GM19328 (cell line): Measurements from ENCODE around the gene PAX6.

Experiments used
- ATAC-seq: cut with Tn5 transposase; IDR thresholded peaks from one replicate; pipeline ENCODE4 v1.9.1; 2021; ENCODE audit warnings: mild to moderate bottlenecking, moderate library complexity; ENCODE audit not compliant: unreplicated experiment

Gene PAX6

DNA sequence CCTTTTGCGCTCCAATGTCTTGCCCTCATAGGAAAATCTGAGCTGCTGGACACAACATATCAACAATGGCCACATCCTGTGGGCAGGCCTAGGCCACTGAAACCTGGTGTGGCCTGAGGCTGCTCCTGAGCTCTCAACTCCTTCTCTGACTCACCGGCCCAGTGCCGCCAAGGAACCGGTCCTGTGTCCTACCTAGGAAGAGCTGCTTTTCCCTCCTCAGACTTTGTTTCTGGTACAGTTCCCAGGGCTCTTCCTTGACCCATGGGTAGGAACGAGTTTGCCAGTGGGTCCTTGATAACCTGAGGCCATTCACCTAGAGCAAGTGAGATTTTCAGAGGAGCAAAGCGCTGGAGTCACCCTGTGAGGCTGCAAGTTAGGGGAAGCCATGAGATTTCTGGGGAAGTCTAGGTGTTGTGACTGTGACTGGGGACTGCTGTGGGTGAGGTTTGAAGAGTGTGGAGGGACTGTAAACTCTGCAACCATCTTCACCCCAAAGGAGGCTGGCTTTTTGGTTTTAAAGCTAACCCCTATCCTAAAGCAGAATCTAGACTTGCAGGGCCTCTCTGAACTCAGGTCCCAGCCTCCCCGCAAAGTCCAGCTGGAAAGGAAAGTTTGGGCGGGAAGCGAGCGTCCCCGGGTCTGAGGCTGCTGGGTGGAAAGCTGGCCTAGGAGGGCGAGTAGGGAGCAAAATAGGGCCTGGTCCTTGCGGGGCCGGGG lies 12.0 kb upstream of the PAX6 start:
- ATAC-seq = no peak

DNA sequence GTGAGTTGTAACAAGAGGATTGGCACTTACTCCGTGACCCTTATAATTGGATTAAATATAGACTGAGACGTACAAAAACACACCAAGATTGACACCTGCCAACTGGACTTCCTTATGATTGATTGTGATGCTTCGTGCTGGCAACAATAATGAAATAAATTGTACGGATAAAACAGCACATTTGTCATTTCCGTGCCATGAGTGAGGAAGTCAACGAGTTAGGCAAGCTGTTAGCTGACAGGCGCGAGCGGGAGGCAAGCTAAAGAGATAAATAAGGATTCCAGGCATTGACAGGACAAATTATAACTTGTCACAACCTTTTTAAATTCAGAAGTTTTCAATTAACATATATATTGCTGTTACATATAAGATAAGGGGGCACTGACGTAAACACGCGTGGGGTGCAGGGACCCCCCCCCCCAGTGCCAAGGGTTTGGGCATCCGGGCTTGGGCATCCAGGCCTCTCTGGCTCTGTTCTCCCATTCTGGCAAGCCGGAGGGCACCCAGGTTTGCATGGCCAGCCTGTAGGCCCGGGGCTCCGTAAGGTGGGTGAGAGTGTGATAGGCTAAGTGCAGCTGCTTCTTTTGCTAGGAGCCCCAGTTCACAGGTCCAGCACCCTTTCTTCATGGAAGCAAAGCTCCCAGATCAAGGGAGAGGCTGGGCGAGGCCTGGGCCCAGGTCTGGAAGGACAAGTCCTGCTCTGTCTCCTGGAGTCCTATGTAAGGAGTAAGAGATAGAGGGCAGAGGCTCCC lies 11.2 kb upstream of the PAX6 start:
- no peak for ATAC-seq

DNA sequence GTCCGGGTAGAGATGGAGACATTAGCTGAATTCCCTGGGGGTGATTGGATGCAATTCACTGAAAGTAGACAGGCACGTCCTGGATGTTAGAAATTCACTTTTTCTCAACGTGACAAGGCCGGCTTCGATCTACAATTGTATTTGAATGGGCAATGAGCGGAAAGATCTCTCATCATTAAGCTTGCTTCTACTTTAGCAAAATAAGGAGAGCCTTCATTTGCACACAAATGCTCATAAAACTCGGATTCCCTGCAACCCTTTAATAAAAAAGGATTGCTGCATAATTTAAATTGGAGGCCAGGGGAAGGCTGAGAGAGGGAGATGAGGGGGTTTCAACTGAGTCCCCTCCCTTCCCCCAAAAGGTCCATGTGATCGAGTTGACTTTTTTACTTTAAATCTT lies 10.6 kb upstream of the PAX6 start:
- ATAC-seq = no peak

DNA sequence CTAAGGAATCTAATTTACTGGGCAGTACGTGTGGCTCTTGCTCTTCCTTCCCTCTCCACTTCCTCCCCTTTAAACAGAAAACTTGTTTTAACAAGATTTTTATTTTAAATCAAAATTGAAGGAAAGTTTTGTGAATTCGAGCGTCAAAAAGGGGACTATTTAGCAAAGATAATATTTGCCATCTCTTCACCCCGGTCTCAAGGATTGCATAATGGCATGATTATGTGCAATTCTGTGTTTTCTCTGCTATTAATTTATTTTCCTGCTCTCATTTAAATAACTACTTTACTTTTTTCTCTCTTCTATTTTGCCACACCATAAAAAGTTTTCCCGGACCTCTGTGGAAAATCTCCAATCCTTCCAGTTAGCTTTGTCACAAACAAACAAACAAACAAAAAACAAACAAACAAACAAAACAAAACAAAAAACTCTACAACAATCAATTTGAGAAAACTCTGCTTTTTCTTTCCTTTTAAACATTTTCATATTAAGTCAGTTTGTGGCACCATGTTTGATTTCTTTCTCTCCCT lies 10.2 kb upstream of the PAX6 start:
- ATAC-seq = no peak

DNA sequence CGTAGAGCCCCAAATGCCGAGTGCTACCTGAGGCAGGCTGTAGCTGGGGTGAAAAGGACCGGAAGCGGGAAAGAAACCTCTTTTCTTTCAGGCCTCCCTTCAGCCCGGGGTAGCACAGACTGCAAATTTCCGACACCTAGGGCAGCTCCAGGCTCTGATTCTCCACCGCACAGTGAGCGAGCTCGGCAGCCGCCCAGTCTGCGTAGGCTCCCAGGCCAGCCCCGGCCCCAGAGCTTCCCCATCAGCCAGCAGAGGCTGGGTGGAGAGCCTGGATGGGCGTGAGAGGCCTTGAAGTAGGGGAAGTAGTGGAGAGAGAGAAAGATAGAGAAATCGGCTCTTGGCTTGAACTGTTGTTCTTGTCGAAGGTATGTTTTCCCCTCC lies 9.3 kb upstream of the PAX6 start:
- ATAC-seq = no peak

DNA sequence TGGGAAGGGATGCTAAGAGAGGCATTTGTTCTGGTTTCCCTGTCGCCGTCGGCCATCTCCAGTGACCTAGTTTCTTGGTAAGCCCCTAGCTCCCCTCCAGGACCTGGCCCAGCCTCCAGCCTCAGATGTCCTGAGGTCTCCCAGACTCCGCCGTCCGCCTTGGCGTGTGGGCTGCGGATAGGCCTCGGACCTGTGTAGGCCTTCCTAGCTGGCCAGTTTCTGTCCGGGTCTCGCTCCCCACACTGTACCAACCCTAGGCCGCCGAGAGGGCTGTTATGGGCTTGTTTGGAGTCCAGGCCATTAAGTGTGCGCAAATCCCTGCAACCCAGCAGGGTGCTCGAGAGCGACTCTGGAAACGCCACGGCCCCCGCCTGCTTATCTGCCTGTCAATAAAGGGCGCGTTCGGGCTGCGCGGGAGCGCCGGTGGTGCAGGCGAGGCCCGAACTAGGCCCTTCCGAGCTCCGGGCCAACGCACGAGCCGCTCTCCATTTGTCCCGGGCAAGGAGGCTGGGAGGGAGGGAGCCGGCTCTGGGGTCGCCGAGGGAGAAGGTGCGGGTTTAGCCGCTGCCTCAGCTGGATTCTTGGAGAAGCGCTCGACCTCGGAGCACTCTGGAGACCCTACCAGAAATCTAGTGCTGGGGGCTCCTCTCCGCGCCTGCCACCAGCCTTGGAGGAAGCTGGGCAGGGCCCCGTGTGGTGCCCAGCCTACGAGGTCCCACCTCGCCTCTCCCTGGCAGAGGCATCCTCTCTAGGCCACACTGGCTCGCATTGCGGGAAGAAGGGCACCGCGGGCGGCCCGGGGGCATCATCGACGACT lies 8.7 kb upstream of the PAX6 start:
- no peak for ATAC-seq

DNA sequence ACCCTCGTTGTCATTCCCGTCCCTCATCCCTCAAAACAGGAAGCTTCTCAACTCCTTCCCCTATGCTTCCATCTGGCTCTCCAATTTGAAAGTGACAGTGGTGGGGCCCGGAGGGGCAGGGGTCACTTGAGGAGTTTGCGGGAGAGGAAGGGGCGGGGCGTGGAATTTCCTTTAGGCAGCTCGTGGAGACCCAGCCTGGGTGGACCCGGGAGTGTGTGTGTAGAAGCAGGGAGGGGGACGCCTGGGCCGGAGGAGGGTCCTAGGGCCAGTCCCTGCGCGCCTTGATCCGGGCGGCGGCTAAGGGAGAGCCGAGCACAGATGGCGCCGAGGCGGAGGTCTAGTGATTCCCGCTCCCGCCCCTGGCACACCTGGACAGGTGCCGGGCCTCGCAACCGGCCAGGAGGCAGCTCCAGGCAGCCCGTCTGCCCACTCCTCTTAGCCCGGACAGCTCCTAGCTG lies 7.8 kb upstream of the PAX6 start:
- ATAC-seq = no peak

DNA sequence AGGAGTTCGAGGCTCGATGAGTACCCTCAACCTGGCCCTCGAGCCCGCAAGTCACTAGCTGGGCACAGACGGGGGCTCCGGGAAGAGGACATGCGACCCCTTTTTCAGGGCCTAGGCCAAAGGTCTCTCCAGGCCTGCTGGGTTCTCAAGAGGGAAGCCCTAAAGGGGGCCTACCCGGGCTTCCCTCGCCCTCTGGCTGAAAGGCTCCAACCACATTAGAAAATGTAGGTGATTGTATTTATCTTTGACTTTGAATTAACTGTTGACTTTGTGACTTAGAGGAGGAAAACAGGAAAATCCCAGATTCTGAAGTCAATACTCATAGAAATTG lies 7.3 kb upstream of the PAX6 start:
- no peak for ATAC-seq

DNA sequence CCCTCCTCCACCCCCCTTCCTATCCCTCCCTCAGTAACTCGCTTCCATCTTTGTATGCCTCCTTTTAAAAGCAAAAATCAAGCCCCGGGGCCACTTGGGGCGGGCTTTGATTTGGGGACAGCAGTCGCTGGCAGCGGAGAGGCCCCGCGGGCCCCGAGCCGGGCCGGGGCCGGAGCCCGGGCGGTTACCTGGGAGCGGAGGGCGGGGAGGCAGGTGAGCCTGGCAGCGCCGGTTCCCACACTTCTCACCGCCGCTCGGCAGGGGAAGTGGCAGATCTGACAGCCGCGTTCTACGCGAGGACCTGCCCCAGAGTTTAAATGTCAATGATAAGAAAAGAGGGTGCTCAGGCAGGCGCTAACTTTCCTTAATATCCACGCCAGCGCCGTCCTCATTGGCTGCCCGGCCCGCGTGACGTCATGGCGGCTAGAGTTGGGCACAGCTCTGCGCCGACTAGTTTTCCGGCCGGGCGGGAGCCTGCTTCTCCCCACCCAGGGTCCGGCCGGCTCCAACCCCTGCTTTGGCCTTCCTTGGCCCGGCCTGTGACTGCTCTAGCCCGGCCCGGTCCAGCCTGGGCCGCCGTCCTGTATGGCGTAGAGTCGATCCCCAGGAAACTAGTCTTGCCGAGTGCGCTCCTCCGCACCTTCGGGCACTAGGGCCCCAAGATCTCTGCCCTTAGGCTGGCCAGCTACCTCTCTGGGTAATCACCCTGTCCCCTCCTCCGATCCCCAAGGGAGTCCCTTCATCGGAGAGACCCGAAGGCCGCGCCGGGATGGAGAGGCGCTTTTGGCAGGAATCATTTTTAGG lies 6.7 kb upstream of the PAX6 start:
- no peak for ATAC-seq

DNA sequence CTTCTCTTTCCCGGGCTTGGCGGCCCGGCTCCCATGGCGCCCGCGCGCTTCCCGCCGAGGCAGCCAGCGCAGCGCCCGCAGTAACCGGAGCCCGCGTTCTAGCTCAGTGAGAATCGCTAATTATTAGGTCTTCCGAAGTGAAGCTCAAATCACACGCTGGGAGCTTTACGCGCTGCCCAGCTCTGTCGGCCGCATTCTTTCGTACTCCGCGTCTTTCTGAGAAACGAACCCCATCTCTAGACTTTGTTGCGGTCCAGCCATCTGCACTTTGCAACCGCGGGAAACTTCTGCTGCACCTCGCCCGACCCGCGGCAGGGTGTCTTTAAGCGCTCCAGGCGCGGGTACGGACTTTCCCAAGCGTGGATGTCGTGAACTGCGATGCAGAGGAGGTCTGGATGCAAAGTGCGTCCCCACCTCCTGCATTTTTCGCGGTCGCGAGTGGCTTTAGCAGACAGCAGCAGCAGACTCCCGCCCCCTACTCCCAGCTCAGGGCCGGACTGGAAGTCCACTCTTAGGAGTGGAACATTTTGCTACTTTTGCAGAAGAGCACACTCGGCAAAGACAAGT lies 6.0 kb upstream of the PAX6 start:
- ATAC-seq = no peak

DNA sequence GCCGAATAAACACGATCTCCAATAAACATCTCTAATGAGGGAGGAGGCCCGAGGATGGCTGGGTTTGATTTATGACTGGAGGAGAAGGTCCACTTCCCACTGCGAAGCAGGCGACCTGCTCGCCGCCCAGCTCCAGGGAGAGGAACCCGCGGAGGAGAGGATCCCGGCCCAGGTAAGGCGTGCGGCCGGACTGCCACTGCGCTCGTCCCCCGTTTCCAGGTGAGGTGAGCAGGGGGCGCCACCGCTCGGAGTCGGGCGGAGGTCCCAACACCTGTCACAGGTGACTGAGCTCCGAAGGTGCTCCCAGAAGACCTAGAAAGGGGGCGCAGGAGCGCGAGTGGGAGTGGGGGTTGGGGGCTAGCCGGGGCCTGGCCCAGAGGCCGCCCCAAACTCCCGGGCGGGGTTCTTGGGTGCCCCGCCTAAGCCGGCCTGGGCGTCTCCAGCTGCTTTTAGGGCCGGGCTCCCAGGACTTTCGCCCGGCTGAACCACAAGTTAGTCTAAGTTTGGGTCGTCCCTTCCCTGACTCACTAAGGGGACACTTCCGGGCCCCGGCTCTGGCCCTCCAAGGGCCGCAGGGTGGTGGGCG lies 5.4 kb upstream of the PAX6 start:
- no peak for ATAC-seq

DNA sequence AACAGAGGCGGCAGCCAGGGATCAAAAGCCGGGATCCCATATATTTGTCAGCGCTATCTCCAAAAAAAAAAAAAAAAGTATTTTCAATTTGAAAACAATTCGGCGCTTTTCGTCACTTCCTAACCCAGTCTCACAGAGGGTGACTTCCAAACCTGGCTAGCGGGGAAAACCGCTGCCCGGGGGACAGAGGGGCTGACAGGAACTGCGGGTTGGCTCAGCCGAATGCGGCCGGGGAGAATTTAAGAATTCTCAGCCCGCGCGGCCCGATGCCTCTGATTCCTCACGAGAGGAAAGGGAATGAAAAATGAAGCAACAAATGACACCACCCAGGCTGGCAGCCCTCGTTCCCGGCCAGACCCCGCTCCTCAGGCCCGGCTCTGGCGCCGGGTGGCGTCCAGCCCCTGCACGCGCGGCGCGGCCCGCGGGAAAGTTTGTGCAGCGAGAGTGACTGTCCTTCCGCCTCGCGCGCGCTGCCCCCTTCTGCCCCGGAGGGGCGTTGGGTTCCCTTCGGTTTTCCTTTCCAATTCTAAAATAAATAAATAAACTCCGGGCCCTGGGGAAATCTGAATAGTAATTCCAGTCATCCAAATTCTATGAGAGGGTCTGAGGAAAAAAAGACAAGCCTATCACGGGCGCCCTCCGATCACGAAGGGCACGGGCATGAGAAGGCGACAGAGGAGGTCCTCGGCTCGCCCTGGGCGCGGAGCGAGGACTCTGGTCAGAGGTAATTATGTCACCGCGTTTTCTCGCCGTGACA lies 4.8 kb upstream of the PAX6 start:
- ATAC-seq = no peak

DNA sequence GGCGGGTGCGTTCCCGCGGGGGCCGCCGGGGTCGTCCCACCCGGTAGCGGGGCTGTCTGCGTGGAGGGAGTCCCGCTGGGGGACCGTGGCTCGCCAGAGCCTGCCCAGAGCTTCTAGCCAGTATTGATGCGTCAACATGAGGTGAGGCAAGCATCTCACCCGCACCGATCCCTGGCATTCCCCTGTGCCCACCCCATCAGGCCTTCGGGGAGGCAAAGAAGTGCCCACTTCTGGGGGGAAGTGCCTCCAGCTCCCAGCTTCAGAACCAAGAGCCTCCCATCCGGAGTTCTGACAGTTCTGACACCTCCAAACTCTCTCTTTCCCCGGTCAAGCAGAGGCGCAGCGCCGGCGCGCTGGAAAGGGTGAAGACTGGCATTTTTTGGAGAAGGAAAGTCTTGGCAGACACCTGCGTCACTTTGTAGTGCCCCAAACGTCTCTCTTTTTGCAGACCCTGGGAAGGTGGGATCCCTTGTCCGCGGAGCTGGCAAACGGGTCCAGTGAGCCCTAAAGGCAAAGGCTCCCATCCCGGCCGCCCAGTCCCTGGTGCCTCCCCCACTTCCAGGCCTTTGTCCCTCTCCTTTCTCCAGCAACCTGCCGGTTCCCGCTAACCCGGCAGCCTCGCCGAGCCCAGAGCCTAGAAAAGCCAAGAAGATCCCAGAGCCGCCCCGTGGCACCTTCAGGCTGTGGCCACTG lies 3.2 kb upstream of the PAX6 start:
- ATAC-seq = no peak

DNA sequence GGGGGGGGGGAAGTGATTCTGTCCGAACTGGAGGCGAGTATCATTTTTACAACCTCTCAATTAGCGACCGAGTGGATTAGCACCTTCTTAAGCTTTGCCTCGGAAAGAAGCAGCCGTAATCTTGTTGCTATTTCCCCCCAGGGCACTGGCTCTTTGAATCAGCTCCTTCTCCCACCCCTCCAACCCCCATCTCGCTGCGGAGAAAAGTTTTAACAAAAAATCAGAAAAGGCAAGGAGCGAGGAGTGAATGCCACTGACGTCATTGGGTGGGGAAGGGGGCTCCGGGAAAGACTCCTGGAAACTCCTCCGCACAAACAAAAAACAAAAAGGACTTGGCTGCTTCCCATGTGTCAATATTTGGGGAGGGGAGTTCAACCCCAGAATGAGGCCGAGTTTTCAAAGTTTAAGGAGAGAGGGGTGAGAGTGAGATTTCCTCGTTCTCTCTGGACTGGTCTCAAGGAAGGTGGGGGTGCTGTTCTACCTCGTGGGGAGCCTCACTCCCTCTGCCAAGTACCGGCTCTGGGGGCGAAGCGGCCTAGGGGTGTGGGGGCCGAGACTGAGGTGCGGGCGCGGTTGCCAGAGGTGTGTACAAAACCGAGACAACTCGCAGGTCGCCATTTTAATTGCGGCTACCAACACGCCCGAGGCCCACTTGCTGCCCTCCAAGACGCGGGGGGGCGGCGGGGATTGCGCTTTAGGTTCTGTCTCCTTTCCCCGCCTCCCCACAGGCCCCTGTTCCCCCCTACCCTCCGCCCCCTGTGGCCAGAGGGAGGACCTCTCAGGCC lies 2.5 kb upstream of the PAX6 start:
- no peak for ATAC-seq

DNA sequence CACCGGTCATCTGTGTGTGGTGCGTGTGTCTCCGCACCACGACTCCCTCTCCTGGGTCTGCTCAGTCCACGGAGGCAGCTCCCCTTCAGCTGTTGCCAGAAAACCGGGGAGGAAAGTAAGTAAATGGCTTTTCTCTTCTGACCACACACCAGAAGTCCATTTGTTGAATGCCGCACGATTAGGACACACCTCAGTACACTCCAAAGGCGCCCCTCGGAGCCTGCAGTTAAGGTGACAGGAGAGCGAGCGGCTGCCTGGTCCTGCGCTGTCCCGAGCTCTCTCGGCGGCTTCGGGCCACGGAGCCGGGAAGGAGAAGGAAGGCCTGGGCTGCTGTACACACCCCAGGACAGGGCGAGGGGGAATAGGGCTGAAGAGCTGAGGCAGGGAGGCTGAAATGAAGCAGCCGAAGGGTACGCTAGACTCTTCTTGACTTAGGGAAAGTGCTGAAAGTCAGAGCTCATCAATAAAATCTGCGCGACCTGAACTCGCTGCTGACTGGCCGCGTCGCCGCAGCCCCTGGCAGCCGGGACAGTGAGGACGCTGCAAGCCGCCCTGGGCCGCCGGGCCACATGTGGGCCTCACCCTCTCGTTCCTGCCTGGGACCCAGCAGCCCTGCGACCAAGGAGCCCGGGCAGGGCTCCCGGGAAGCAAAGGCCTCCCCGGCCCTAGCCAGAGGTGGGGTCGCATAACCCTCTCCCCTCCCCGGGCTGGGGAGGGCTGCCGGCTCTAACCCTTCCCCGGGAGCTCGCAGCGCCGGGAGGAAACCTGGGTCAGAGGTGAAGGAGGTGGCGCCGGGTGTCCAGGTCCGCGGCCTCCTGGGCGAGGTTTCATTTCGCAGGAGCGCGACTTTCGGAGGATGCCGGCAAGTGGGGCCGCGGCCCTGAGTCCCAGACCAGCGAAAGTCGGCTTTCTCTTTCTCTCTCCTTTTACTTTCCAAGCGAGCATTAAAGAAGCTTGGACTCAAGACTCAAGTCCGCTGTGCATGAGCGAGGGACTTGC lies 1.6 kb upstream of the PAX6 start:
- no peak for ATAC-seq

DNA sequence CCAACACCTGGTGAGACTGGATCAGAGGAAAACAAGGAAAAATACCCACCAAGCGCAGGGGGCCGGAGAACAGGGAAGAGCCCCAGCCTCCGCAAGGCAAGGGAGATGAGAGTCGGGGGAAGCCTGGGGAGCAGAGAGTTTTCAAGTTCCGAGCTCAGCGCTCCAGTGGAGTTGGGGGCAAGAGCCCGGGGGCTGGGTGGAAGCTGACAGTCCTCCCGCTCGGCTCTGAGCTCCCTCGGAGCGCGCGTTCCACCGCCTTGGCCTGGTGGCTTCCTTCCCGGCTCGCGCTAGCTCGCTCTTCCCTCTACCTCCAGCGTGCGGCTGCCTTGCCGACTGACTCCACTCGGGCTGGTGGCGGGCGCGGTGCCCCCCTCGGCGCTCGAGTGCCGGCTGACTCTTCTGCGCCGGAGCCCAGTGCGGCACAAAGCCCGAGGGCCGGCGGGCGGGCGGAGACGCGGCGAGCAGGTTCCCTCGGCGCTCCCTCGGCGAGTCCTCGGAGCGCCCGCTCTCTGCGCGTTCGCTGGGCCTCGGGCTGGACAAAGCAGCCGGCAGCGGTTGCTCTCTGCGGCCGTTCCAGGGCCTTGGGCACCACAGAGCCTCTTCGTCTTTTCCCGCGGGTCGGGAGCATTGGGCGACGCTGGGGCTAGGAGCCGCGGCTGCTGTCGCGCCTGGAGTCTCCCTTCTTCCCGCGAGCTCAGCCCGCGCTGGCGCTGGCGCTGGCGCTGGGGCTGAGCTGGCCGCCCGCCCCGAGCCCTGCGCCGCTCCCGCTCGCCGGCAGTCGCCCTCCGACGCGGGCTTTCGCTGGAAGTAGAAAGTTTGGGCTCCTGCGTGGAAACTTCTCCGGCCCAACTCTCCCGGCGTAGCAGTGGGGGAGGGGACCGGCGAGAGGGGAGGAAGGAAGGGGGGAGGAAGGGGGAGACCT lies 1.0 kb downstream of the PAX6 start:
- no peak for ATAC-seq
